ENCODE data around the gene DOK7.
"Not testable (repeated sequence)": the region's sequence is repeated elsewhere in the genome, so short reads cannot be mapped to it uniquely, and the experiment has no call there.

DOK7 gene

DNA sequence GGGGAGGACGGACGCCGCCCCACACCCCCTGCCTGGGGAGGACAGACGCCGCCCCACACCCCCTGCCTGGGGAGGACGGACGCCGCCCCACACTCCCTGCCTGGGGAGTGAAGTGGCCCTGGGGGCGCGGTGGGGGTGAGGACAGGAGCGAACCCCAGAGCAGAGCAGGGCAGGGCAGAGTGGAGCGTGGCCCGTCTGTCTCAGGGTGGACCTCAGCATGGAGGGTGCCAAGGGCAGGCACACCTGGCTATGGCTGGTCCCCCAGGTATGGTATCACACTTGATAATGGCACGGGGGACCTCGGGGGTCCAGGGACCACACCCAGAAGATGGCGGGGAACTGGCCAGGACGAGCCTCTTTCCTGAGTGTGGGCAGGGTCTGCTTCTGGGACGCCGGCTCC lies 59.5 kb downstream of the DOK7 start:
- DNase-seq (ENCODE audit: low read depth): no peak

DNA sequence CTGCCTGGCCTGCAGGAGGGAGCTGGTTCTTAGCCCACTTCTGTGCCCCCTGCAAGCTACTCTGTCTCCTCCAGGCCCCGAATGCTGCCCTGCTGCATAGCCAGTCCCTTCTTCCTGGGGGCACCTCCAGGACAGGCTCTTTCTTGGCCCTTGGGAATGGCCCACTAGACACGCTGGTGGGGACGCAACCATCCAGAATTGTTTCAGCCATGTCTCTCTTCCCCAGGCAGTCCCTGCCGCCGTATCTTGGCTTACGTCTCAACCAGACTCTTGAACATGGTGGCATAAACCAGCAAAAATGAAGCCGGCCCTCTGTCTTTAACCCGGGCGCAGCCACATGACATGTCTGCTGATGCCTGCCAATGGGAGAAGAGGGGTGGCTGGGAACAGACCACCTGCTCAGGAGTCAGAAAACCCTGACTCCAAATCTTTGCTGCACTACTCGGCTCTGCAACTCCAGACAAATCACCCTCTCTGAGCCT lies 60.1 kb downstream of the DOK7 start:
- DNase-seq (ENCODE audit: low read depth): no peak

DNA sequence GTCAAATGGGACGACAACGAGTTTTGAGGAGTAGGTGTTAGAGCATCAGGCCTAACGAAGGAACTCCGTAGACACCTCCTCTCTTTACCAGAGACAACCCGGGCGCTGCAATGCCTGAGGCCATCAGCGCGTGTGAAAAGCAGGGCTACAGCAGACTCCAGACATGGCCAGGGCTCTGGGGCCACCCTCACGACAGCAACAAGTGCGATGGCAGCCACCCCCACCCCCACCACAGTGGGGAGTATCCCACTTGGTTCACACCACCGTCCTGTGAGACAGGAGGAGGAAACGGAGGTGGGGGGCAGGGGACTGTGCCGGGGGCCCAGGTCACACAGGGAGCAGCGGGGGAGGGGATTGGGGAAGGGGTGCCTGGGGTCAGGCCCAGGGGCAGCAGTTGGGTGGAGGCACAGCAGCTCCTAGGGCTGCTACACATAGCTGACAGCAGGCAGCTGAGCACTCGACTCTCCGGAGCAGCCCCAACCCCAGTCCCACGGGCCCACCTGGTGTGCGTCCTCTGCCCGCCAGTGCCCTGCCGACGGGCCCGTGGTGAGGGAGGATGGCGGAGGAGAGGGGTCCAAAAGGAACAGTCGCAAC lies 60.6 kb downstream of the DOK7 start:
- DNase-seq (ENCODE audit: low read depth): no peak

DNA sequence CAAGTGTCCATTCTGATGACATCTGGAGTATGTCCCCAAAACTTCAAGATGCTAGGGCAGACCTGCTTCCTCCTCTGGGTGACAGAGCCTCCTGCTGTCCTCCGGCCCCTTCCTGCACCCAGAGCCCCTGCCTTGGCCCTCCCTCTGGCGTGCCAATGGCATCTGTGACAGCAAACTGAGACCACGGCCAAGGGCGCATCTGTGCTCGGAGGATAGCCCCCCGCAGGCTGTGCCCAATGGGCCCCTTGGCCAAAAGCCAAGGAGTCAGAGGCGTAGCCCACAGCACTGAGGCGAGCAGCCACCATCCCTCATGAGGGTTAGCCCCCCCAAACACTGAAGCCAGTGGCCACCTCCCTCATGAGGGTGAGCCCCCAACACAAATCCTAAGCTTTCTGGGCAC lies 61.2 kb downstream of the DOK7 start:
- no peak for DNase-seq (ENCODE audit: low read depth)

DNA sequence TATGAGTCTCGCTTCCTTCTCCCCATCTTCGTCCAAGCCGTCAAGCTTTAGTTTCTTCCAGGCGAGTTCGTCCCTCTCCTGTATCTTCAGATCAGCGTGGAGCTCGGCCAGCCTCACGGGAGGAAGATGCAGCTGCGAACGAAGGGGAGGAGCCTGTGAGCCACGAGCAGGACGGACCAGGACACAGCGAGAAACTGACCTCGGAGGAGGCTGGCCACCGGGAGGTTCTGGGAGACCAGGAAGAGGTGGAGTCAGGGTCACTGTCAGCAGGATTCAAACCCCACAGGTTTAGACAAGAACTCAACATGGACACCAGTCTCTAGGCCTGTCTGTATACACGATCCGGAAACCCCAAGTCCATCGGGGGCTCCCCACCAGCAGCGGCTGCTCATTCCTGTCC lies 61.8 kb downstream of the DOK7 start:
- no peak for DNase-seq (ENCODE audit: low read depth)

DNA sequence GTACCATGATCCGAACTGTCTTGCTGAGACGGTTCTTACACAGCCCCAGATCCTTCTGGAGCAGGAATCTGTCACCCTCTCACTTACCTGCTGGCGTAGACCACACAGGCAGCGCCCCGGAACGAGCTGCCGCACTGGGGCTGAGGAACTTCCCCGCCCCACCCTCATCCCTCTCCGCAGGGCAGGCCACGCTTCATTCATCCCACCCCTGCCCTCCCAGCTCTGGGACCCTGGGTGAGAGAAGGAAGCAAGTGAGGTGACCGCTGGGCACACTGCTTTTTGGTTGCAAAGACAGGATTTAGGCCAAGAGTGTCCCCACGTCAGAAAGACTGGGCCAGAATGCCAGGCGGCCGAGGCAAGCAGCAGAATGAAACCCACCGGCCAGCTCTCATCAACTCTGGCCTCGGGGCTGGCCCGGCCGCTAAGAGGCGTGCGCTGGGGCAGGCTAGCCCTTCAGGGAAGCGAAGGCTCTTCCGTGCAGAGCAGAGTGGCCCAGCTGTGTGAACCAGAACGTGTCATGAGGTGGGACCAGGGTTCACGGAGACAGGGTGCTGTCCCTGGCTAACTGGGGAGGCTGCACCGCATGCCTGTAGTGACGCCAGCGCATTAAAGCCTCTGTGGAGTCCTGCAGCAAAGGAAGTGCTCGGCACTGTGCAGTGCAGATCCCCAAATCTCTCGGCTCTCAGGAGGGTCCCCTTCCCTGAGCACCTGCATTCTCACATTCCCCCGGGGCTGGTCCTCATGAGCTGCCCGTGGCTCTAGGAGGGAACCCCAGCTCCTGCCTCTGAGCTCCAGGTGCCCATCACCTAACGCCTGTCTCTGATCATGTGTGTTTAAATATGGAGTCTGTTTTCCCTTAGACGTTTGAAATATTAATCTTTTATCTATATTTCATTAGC lies 62.7 kb downstream of the DOK7 start:
- DNase-seq (ENCODE audit: low read depth): no peak

DNA sequence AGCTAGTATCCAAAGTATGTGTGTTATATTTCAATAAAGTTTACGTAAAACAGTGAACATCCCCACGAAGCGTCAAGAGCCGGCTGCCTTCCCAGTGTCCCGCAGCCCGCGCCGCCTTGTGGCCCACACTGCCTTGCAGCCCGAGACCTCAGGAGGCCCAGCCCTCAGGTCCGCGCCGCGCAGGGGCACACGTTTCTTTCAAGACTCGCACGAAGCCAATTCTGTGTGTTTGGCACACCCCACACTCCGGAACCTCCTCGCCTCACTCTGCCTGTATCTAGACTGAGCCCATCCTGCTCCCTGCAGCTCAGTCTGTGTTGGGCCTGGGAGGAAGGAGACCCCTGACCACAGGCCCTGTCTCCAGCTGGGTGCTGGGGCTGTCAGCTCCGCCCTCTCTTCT lies 63.4 kb downstream of the DOK7 start:
- no peak for DNase-seq (ENCODE audit: low read depth)

DNA sequence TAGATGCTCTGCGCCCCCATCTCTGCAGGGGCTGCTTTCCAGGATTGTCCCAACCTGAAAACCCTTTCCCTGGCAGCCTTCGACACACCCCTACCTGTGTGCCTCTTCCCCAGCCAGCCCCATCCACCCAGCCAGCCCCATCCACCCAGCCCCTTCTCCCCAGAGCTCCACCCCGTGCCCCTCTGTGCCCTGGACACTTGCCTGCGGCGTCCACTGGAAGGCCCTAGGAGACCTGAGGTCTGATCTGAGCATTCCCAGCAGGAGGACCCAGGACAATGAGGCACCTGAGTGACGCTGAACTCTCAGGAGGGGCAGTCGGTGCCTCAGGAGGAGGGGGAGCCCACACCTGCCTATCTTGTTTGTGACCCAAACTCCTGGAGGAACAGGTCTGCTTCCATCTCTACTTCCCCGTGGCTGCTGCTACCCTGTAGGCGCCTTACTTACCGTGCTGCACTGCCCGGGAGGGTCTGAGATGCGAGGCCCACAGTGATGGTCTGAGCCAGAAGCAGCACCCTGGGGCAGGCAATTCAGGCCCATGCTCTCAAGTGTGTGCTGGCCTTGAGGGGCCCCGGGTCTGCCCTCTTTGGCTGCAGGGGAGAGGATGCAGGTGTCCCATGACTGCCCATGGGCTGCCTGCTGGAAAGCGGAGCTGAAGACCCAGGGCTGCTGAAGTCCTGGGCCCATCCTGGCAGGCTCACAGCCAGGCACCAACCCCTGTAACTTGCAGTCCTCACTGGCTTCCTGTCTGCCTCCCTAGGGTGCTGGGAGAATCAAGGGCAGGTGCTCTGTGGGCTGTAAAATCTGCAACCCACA lies 64.2 kb downstream of the DOK7 start:
- DNase-seq (ENCODE audit: low read depth): no peak

DNA sequence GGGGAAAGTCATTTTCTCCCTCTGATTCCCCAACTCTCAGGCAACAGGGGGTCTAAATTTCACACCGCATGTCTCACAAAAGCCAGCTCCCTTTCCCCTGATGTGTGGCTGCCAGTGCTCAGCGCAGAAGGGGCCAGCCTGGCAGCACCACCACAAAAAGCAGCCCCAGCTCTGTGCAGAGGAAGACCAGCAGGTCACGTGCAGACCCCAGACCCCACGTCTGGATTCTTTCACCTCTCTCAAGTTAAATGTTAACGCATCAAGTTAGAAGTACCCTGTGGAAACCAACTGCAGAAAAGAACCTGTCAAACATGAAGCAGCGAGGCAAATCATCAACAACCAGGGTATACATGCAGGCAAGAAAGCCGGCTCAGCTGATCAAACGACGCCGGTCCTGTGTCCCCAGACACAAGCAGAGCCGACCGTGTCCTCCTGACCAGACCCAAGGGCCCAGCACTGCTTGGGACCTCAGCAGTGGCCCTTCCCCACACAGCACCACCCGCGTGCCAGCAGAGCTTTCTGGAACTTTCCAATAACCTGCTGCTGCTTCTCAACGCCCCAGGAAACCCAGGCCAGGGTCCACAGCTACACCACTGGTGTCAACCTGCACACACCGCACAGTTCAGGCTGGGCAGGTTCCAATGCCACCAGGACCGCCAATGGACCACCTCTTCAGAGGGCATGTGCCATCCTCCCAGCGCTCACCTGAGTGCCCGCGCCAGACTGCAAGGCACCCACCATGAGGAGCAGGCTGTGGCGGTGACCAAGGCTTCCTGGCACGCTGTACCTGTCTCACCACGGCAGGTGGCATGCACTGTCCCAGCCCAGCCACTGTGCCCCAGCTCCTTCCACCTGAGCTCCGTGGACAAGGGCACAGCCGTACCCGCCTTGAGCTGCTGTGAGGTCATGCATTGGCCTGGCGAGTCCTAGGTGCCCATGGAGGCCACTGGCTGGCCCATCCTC lies 65.1 kb downstream of the DOK7 start:
- no peak for DNase-seq (ENCODE audit: low read depth)

DNA sequence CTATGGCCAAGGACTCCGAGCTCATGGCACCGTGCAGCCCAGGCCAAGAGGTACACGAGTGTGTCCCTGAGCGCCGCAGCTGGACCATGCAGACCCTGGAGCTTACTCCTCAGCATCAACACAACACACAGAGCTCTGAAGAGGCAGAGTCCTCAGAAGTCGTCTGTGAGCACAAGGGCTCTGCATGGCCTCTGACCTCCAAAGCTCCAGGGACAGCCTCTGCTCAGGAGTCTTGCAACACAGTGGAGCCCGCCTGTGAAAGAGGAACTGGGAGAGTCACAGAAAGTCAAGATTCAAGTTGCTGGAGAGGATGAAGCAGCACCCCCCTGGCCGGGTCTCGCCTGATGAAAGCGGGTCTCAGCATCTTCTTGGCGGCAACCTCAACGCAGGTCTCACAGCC lies 66.3 kb downstream of the DOK7 start:
- DNase-seq (ENCODE audit: low read depth): no peak

DNA sequence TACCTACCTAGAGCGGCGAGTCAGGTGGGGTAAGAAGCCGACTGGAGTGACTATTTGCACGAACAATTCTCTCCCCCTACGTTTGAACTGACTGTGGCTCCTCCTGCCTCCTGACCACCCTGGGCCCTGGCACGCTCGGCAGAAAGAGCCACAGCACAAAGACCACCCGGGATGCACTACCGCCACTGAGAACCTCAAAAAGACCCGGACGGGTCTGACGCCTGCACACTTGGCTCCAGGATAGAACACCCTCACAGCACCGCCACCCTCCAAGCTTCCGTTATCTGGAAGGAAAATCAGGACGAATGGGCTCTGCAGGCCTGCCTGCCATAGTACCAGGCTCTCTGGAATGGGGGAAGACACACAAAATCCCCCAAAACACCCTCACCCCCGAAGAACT lies 66.9 kb downstream of the DOK7 start:
- no peak for DNase-seq (ENCODE audit: low read depth)

DNA sequence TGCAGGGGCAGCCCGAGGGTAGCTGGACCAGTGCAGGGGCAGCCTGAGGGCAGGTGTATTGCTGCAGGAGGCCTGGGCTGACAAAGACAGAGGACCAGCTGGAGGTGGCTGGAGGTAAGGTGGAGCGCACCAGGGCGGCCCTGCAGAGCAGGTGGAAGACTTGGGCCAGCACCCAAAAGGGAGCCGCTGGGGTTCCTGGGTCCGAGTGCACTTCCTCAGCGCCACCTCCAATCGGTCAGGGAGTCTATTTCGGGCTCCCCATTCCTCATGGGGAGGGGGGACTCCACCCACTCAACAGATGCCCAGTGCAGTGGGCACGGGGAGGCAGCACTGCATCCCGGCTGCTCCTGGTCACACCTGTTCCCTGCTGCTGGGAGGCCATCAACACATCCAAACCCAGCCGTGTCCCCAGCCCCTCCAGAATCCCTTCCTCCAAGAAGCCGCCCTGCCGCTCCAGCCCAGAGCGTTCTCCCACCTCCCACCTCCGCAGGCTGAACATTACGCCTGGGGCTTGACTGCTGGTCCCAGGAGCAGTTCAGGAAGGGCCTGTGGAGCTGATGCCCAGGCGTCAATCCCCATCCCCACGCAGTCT lies 67.7 kb downstream of the DOK7 start:
- no peak for DNase-seq (ENCODE audit: low read depth)

DNA sequence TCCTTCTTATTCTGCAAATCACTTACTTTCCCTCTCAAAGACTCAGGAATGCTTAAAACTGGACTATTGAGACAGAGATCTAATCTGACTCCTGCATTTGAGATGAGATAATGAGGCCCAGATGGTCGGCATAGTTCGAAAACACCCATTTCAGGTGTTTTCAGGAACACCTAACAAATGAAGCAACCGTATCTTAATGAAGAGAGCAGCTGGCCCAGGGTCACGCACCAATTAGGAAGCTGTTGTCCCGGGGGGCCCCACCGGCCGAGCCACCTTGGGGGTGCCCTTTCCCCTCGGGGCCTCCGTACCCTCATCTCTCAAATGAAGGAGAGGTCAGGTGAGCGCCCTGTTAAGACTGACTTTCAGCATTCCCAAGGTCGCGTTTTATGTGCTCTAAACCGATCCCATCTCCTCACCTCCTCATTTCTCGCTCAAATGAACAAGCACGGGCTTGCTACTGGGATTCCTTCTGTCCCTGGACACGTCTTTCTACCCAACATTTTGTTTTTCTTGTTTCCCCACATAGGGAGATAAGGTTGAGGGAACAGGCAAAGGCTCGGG lies 68.3 kb downstream of the DOK7 start:
- no peak for DNase-seq (ENCODE audit: low read depth)

DNA sequence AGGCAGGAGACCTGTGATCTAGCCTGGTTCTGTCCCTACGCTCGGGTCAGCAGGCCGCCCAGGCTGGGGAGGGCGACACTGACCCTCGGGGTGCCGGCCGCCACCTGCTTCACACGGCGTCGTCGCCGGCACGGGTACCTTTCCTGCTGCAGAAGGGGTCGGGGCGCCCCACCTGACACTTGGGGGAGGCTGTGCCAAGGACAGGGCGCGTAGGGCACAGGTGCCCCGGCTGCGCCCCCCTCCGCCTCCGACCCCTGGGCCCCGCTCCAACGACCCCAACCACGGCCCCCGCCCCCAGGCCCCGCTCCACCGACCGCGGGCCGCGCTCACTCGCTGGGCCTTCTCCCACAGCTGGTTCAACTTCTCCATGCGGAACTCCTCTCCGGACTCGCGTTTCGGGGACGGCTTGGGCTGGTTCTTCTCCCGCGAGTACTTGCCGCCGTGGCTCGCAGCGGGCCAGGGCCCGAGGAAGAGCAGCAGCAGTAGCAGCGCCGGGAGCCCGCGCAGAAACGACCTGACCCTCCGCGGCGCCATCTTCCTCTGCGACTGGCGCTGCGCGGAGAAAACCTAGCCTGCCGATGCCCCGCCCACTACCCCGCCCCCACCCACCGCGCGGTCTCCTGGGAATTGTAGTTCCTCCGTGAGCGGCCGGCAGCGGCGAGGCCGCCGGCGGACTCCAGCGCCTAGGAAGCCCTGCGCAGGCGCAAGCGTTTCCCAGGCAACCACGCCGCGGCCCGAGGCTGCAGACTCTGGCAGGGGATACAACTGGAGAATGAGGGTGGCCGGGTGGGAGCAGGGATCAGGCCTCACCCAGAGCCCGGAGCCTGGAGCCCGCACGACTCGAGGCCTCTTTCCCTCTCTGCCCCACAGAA lies 69.0 kb downstream of the DOK7 start, which contains the start of gene LRPAP1:
Gene LRPAP1, minus strand, starts transcription at position 544 of the 872 bp plus-strand sequence. Its CDS starts 10 bp downstream, at position 534.
- peak; percentile 72 for DNase-seq (ENCODE audit: low read depth)

DNA sequence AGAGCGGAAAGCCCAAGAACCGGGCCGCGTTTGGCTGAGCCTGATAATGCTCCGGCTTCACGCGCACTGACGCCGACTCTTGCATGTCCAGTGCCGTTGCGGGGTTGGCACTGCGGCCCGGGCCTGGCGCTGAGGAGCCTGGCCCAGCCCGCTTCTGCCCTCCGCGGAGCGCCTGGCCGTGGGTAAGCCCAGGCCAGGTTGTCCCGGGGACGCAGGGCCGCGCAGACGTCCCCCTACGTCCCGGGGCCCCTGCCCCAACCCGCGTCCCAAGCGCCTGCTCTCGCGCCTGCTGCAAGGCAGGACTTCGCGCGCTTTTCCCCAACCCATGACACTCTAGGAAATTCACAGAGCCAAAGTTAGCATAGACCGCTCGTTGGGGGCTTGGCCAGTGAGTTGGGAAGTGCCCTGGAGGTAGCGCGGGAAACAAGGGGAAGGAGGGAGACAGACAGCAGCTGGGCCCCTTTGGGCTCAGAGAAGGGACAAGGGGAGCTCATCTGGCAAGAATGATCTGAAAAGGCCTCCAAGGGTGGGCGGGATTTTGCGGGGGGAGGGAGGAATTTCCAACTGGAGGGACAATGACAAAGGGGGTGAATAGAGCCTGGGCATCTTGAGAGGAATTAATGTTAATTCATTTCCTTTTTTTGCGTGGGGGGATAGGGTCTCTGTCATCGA lies 69.8 kb downstream of the DOK7 start:
- no peak for DNase-seq (ENCODE audit: low read depth)

DNA sequence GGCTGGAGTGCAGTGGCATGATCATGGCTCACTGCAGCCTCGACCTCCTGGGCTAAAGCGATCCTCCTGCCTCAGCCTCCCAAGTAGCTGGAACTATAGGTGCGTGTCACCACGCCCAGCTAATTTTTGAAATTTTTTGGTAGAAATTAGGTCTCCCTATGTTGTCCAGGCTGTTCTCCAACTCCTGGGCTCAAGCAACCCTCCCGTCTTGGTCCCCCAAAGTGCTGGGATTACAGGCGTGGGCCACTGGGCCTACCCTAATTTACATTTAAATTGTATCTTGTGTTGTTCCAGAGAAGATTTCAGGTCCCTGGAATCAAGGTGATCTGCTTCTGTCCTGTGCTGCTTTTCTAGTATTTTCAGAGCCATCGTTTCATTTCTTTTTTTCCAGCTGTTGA lies 70.3 kb downstream of the DOK7 start:
- DNase-seq (ENCODE audit: low read depth): no peak

DNA sequence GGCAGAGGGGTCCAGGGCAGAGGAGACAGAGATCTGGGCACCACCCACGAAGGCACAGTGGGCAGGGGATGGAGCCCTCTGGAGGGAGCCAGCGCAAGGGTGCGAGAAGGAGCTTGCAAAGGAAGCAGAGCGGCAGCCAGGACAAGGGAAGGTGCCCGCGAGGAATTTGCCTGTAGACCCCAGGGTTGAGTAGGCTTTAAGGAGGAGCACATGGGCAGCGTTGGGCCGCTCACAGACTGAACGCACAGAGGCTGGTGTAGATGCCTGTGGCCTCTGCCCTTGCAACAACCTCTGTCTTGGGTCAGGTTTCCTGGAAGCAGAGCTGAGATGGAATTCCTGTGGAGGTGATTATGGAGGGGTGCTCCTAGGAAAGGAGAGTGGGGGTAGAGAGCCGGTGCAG lies 72.7 kb downstream of the DOK7 start:
- not testable (repeated sequence) for DNase-seq (ENCODE audit: low read depth)

DNA sequence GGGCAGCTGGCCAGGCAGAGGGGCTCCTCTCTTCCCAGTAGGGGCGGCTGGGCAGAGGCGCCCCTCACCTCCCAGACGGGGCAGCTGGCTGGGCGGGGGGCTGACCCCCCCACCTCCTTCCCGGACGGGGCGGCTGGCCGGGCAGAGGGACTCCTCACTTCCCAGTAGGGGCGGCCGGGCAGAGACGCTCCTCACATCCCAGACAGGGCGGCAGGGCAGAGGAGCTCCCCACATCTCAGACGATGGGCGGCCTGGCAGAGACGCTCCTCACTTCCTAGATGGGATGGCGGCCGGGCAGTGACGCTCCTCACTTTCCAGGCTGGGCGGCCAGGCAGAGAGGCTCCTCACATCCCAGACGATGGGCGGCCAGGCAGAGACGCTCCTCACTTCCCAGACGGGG lies 75.8 kb downstream of the DOK7 start:
- not testable (repeated sequence) for DNase-seq (ENCODE audit: low read depth)

DNA sequence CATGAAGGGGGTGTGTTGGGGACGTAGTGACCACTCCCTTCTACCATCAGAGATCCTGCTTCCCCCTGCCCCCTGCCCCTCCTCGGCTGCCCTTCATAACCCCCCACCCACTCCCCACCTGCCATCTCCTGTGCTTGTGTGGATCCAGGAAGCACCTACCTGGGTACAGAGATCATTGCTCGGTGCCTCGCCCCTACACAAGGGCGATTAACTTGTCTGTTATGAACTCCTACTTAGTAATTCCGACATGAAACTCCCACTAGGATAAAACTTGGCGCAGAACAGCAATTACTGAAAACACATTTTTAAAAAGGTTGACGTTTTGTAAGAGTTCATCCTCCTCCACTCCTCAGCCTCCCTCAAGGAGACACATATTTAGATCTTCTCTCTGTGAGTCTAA lies 80.3 kb downstream of the DOK7 start:
- not testable (repeated sequence) for DNase-seq (ENCODE audit: low read depth)
